Measurements from ENCODE around the gene ARID3C. TPM values are rescaled to one million over a fixed set of nuclear protein-coding genes. Genes with fewer than 3 reads are reported as not detected.
A peak's percentile ranks its signal among the peaks of the same experiment; 100 is the strongest.

ARID3C gene
- total and polyA plus RNA-seq, 2 donors from 2014 or later, result not detected

DNA sequence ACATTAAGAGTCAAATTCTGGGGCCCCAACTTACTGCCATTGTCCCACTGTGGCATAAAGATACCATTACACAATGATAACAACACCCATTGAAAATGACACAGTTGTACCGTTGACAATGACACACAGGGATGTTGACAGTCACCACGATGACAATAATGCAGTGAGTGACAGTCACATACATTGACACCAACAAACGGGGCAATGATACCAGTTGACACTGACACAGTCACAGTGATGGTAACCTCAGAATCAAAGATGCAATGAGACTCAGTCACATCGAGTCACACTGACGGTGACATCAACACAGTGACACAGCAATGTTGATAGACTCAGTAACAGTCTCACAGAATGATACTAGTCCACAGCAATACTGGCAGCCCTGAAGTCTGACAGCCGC is 56.2 kb downstream of the ARID3C start:
- DNase-seq (no peak), FAIRE-seq (no peak)
- Histone ChIP-seq H3K4me1 (ENCODE audit: control insufficient read depth in 2 of 3, insufficient read depth in 2 of 3, low read depth in 1 of 3, low read length in 3 of 3) (peaks cover 0 to 7% (median 4%) of the 10 kb centered on the region in 3 donors), H3K9ac (ENCODE audit: low read length in 3 of 3) (no peak overlapping the region), H3K9me3 (ENCODE audit: control insufficient read depth in 2 of 3, insufficient read depth in 1 of 3, low read length in 3 of 3) (no peaks in the 10 kb centered on the region), H3K4me3 (ENCODE audit: low read length in 3 of 3) (no peak overlapping the region), H3K27ac (ENCODE audit: low read depth in 2 of 2, low read length in 2 of 2) (no peak overlapping the region), H3K27me3 (ENCODE audit: control insufficient read depth, insufficient read depth, low read length) (no peaks in the 10 kb centered on the region), H3K36me3 (ENCODE audit: control insufficient read depth in 2 of 3, insufficient read depth in 3 of 3, low read length in 3 of 3) (no peaks in the 10 kb centered on the region)
- TF ChIP-seq, protein P1, sequence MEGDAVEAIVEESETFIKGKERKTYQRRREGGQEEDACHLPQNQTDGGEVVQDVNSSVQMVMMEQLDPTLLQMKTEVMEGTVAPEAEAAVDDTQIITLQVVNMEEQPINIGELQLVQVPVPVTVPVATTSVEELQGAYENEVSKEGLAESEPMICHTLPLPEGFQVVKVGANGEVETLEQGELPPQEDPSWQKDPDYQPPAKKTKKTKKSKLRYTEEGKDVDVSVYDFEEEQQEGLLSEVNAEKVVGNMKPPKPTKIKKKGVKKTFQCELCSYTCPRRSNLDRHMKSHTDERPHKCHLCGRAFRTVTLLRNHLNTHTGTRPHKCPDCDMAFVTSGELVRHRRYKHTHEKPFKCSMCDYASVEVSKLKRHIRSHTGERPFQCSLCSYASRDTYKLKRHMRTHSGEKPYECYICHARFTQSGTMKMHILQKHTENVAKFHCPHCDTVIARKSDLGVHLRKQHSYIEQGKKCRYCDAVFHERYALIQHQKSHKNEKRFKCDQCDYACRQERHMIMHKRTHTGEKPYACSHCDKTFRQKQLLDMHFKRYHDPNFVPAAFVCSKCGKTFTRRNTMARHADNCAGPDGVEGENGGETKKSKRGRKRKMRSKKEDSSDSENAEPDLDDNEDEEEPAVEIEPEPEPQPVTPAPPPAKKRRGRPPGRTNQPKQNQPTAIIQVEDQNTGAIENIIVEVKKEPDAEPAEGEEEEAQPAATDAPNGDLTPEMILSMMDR (IDR thresholded peaks at IDR 0.05; ENCODE audit: borderline replicate concordance, extremely low read depth, insufficient read depth), result no peak
- intact Hi-C loops (cut with DNase I), result no loop called here

DNA sequence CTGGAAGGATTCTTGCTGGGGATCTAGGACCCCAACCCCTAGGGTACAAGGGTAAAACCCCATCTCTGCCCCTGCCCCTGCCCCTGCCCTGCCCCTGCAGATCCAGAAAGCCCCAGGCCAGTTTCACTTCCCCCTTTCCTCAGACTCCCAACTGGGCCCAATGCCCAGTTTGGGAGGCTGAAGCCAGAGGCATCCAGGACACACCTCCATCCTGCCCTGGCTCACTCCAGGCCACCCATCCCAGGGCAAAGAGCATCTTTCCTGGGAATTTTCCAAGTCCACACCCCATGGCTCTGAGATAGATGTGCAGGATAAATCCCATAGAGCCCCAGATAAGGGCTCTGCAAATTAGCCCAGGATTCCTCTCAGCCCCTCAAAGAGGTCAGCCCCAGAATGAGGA is 56.8 kb downstream of the ARID3C start:
- intact Hi-C loops (cut with DNase I), result no loop called here
- DNase-seq, result no peak
- H3K27ac ChIP-seq (ENCODE audit: low read depth in 2 of 2, low read length in 2 of 2), result no peak overlapping the region
- no peak overlapping the region for H3K9ac ChIP-seq (ENCODE audit: low read length in 3 of 3)
- no peak for FAIRE-seq
- H3K36me3 ChIP-seq (ENCODE audit: control insufficient read depth in 2 of 3, insufficient read depth in 3 of 3, low read length in 3 of 3), result no peaks in the 10 kb centered on the region
- TF ChIP-seq, protein P1 (IDR thresholded peaks at IDR 0.05; ENCODE audit: borderline replicate concordance, extremely low read depth, insufficient read depth), result no peak
- no peaks in the 10 kb centered on the region for H3K27me3 ChIP-seq (ENCODE audit: control insufficient read depth, insufficient read depth, low read length)
- no peak overlapping the region for H3K4me3 ChIP-seq (ENCODE audit: low read length in 3 of 3)
- peaks cover 0 to 7% (median 4%) of the 10 kb centered on the region in 3 donors for H3K4me1 ChIP-seq (ENCODE audit: control insufficient read depth in 2 of 3, insufficient read depth in 2 of 3, low read depth in 1 of 3, low read length in 3 of 3)
- no peaks in the 10 kb centered on the region for H3K9me3 ChIP-seq (ENCODE audit: control insufficient read depth in 2 of 3, insufficient read depth in 1 of 3, low read length in 3 of 3)

DNA sequence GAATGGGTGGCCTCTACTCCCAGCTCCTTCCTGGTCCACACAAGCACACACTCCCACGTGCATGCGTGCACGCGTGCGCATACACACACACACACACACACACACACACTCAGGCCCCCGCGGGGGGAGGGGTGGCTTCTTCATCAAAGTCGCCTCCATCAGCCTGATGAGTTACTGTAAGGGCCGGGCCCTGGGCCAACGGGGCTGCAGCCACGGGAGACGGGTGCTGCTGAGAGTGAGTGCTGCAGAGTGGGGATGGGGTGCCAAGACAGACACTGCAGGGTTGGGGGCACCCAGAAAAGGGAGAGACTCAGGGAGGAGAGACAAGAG is 57.4 kb downstream of the ARID3C start:
- no peak overlapping the region for H3K9ac ChIP-seq (ENCODE audit: low read length in 3 of 3)
- TF ChIP-seq, protein P1 (IDR thresholded peaks at IDR 0.05; ENCODE audit: borderline replicate concordance, extremely low read depth, insufficient read depth), result no peak
- intact Hi-C loops (cut with DNase I), result no loop called here
- no peaks in the 10 kb centered on the region for H3K9me3 ChIP-seq (ENCODE audit: control insufficient read depth in 2 of 3, insufficient read depth in 1 of 3, low read length in 3 of 3)
- H3K27ac ChIP-seq (ENCODE audit: low read depth in 2 of 2, low read length in 2 of 2), result no peak overlapping the region
- H3K27me3 ChIP-seq (ENCODE audit: control insufficient read depth, insufficient read depth, low read length), result no peaks in the 10 kb centered on the region
- DNase-seq, result peak in 4 of 5 donors; percentile 39 to 77 (median 66)
- FAIRE-seq, result no peak
- no peaks in the 10 kb centered on the region for H3K36me3 ChIP-seq (ENCODE audit: control insufficient read depth in 2 of 3, insufficient read depth in 3 of 3, low read length in 3 of 3)
- H3K4me3 ChIP-seq (ENCODE audit: low read length in 3 of 3), result no peak overlapping the region
- peaks cover 0 to 10% (median 4%) of the 10 kb centered on the region in 3 donors for H3K4me1 ChIP-seq (ENCODE audit: control insufficient read depth in 2 of 3, insufficient read depth in 2 of 3, low read depth in 1 of 3, low read length in 3 of 3)

Other genes with a start within 250 kb of the ARID3C start
- gene FAM219A, start 170.5 kb downstream of the ARID3C start, total RNA-seq, result 21.1 TPM
- 8.7 TPM for gene FAM219A, start 170.5 kb downstream of the ARID3C start, polyA plus RNA-seq (ENCODE audit: insufficient read depth, low read depth, low replicate concordance)
- gene DNAI1, start 170.3 kb downstream of the ARID3C start, total RNA-seq, result 3.0 TPM
- 2.4 TPM for gene DNAI1, start 170.3 kb downstream of the ARID3C start, polyA plus RNA-seq (ENCODE audit: insufficient read depth, low read depth, low replicate concordance)
- 0.22 TPM for gene ENHO, start 106.1 kb downstream of the ARID3C start, total RNA-seq
- 2.7 TPM for gene ENHO, start 106.1 kb downstream of the ARID3C start, polyA plus RNA-seq (ENCODE audit: insufficient read depth, low read depth, low replicate concordance)
- 3.7 TPM for gene CNTFR, start 39.3 kb downstream of the ARID3C start, total RNA-seq
- 1.7 TPM for gene CNTFR, start 39.3 kb downstream of the ARID3C start, polyA plus RNA-seq (ENCODE audit: insufficient read depth, low read depth, low replicate concordance)
- gene RPP25L, start 17.0 kb downstream of the ARID3C start, total RNA-seq, result 21.9 TPM
- gene RPP25L, start 17.0 kb downstream of the ARID3C start, polyA plus RNA-seq (ENCODE audit: insufficient read depth, low read depth, low replicate concordance), result 73.8 TPM
- 92.0 TPM for gene DCTN3, start 8.6 kb downstream of the ARID3C start, total RNA-seq
- gene DCTN3, start 8.6 kb downstream of the ARID3C start, polyA plus RNA-seq (ENCODE audit: insufficient read depth, low read depth, low replicate concordance), result 175 TPM
- 40.6 TPM for gene SIGMAR1, start 8.7 kb upstream of the ARID3C start, total RNA-seq
- 43.3 TPM for gene SIGMAR1, start 8.7 kb upstream of the ARID3C start, polyA plus RNA-seq (ENCODE audit: insufficient read depth, low read depth, low replicate concordance)
- gene GALT, start 17.6 kb upstream of the ARID3C start, total RNA-seq, result 49.2 TPM
- 83.7 TPM for gene GALT, start 17.6 kb upstream of the ARID3C start, polyA plus RNA-seq (ENCODE audit: insufficient read depth, low read depth, low replicate concordance)
- 15.2 TPM for gene IL11RA, start 23.1 kb upstream of the ARID3C start, total RNA-seq
- 17.7 TPM for gene IL11RA, start 23.1 kb upstream of the ARID3C start, polyA plus RNA-seq (ENCODE audit: insufficient read depth, low read depth, low replicate concordance)
- gene CCL27, start 33.6 kb upstream of the ARID3C start, total RNA-seq, result not detected
- gene CCL27, start 33.6 kb upstream of the ARID3C start, polyA plus RNA-seq (ENCODE audit: insufficient read depth, low read depth, low replicate concordance), result not detected
- 60.8 TPM for gene CCL19, start 62.2 kb upstream of the ARID3C start, total RNA-seq
- 11.4 TPM for gene CCL19, start 62.2 kb upstream of the ARID3C start, polyA plus RNA-seq (ENCODE audit: insufficient read depth, low read depth, low replicate concordance)
- 92.8 TPM for gene CCL21, start 81.1 kb upstream of the ARID3C start, total RNA-seq
- 42.8 TPM for gene CCL21, start 81.1 kb upstream of the ARID3C start, polyA plus RNA-seq (ENCODE audit: insufficient read depth, low read depth, low replicate concordance)

All from kidney (tissue), 14 donors.